ENCODE measurements around the gene CNTN4.

CNTN4 gene

GRCh38 chr3:3080309-3080708, 981.6 kb downstream of the CNTN4 start:
- no peak for DNase-seq

GRCh38 chr3:3081381-3082233, 982.9 kb downstream of the CNTN4 start:
- no peak for DNase-seq

DNA sequence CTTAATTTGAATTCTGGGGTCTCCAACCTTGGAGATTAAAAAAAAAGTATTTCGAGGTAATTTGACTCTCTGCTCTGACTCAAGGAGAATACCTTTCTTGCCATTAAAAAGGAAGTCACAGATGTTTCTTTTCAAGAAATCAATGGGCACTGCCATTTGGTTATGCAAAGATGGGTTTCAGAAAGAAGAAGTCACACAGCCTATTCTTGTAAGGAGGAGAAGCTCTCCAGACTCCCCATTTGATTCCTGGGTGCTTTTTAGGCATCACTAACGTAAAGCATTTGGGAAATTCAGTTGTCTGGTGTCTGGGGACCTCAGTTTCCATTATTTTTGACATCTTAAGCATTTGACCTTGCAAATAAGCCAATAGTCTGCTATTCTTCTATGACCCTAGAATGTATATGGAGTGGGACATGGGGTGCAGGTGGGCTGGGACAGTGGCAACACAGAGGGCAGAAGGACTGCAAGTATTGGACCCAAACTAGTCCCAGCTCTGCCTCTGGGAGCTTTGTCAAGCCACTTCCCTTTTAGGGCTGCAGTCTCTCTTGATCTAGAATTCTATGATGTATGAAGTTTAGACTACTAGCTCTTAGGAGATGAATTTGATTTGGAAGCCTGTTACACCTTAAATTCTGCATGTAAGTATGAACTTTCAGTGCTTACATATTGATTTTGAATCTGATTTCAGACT, 983.7 kb downstream of the CNTN4 start:
- no peak for DNase-seq

GRCh38 chr3:3084890-3085289, 986.2 kb downstream of the CNTN4 start:
- no peak for DNase-seq

DNA sequence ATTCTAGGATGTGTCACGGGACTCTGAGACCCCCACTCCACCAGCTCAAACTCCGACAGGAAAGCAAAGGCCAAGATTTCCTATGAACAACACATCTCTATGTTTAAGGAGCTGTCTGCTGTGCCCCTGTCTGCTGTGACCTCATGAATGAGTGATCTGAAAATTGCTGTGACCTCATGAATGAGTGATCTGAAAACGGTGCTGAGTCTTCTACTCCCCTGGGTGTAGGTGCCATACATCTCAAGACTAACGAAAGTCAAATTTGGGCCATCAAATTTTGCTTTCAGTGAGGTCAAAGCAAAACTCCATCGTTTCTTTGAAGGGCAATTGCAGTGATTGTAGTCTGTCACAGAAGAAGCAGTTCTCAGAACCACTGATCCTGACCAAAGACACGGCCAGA, 987.1 kb downstream of the CNTN4 start:
- DNase-seq, result no peak

DNA sequence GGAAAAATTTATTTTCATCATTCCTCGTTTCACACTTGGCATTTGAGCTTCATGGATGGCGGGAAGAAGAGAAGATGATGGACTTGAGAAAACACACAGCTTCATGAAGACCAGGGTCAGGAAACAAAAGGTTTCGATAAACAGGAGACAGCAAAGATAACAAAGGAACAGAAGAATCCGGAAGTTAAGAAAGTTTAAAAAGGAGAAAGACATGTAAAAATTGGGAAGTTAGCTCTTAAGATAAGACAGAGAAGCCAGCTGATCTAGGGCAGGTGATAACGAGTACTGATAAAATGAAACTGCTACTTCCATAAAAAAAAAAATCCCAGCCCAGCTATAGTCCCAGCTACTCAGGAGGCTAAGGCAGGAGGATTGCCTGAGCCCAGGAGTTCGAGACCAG, 987.6 kb downstream of the CNTN4 start:
- no peak for DNase-seq

- no peak for DNase-seq
Measured at GRCh38 chr3:3087279-3087678, 988.6 kb downstream of the CNTN4 start.

DNA sequence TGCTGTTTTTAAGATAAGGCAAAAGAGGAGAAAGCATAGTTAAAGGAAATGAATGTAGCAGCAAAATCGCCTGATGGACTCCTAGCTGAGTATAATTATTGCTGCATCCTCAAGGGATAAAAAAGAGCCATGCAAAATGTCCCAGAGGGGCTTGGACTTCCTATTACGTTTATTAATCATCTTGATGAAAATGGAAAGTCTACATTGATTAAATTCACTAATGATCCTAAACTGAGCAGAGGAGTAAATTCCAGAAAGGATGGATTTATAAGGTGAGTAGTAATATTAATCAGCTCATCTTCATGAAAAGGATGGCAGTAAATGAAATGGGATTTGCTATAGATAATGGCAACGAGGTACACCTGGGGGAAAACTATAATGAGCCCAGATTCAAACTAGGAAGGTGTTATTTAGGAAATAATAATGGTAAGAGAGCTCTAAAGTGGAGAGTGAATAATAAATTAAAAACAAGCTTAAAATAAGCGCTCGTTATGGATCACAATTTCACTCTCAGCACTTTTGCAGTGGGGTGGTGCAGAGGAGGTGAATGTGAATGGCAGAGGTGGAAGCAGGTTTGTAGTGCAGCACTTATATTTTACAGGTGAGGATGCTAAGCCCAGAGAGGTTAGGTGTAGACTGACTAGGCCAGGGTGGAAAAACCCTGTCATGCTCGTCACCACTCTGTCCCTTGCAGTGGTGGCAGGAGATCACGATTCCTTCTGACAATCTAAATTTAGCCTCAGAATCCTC, 989.2 kb downstream of the CNTN4 start:
- DNase-seq, result no peak

DNA sequence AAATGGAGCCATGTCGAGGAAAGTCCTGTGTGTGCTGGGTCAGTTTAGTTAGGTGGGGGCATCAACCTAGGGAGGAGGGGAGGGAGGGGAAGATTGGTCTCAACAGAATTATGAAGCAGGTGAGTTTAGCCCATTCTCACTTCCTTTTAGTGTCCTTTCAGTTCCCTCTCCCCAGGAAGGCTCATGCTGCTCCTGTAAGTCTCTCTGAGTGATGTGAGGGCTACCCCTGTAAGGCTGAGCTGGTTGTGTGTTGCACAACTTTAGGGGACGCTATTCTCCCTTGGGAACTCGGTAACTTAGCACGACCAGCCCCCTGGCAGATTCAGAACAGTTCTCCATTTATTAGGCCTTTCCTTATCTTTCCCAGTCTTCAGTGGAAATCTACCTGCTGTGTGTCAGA, 990.4 kb downstream of the CNTN4 start:
- DNase-seq, result no peak

GRCh38 chr3:3097958-3098357, 999.3 kb downstream of the CNTN4 start:
- no peak for DNase-seq

DNA sequence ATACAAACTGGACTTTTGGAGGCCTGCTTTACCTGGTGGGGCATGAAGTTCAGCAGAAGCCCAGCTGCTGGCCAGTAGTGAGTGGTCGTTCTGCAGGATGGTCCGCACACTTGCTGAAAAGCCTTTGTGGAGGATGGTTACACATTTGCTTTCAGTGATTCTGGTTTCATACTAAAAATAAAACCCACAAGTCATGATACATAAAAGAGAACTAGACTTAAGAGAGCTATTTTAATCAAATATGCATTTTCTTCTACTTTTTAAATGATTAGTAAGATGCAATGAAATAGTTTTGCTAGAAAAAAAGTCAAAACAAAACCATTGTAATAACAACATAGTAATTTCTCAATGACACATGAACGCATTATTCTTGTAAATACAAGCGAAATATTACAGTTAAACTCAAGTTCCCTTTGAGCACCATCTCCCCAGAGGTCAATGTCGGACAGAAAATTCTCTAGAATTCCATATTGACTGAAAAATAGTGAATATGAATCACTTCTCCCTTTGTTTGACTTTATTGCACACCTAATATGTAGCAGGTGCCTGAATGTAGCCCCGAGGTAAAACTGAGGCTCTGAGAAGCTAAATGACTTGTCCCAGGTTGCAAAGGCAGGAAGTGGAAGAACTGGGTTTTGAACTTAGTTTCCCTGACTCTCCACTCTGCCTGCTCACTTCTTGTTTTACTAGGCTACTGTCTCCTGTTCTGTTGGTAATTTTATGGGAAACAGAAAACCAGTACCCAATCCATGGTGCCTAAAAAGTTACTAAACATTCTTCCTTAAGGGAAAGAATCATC, 1003.2 kb downstream of the CNTN4 start:
- DNase-seq, result no peak

- DNase-seq, result no peak
Measured at GRCh38 chr3:3102751-3103150, 1004.1 kb downstream of the CNTN4 start.

- DNase-seq, result no peak
Measured at GRCh38 chr3:3105246-3105645, 1006.6 kb downstream of the CNTN4 start.

DNA sequence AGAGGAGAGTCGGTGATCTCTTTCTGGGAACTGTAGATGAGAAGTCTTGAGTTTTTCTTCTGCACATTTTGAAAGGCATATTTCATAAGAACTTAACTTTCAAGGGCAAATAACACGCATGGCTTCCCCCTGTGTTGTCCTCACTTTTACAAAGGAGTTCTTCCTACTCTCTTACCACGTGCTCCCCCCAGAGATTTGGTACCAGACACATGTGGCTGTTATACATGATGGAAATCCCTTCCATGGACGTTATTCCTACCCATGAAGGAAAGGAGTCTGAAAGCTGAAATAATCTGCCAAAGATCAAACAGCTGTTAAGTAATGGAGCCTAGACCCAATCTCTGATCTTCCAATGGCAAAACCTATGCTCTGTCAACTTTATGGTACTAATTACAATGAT, 1007.1 kb downstream of the CNTN4 start:
- DNase-seq, result no peak

DNA sequence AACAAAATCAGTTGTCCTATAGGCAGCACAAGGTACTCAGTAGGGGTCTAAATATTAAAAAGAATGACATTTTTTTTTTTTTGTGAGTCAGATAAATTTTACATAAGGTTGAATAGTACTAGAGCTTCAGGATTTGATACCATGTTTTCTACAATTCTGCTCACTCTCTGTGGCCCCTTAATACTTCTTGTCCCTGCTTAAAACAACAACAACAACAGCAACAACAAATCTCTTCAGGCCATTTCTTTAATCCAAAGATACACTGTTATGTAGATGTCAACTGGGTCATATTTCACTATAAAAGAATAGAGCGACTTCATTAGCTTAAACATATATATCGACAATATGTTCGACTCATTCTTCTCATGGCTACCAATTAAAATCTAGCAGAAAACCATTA, 1008.5 kb downstream of the CNTN4 start:
- DNase-seq, result no peak

Data from COR-L47 (cell line).